ENCODE results near the gene CAPN14.

CAPN14 gene

DNA sequence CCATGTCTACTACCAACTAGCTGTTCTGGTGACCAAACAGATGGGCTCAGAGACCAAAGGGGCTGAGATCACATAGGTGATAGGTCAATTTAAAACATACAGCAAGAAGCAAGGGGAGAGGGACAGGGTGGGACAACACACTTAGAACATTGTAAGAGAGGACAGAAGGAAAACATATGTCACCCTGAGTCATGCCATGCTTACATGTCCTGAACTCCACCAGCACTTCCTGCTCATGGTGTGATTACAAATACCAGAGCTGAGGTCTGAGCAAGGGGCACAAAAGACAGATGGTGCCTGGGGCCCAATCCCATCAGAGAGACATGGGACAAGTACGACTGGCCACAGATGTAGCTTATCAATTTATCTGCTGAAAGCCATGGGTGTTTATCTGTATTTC is 50.4 kb downstream of the CAPN14 start:
- H3K23ac ChIP-seq (ENCODE audit: low read depth, low read length, poor library complexity) = no peak overlapping the region
- no peaks in the 10 kb centered on the region for H3K9me3 ChIP-seq (replicated peaks in 1 of 2; ENCODE audit: control insufficient read depth in 2 of 2, insufficient read depth in 1 of 2, low read depth in 1 of 2, low read length in 2 of 2)
- H3K9ac ChIP-seq (ENCODE audit: low read depth, low read length, poor library complexity) = no peak overlapping the region
- no peak overlapping the region for H2AFZ ChIP-seq (ENCODE audit: low read length)
- H2BK15ac ChIP-seq (ENCODE audit: low read length) = no peak overlapping the region
- WGBS, 2 donors (ENCODE audit: extremely low coverage in 2 of 2, insufficient read length in 2 of 2, insufficient replicate concordance in 1 of 2) = no CpG with 5 or more reads among the region's 1 CpG
- no peak overlapping the region for H2BK120ac ChIP-seq (ENCODE audit: low read depth, low read length)
- no peak overlapping the region for H2AK5ac ChIP-seq (ENCODE audit: low read depth, low read length)
- H4K91ac ChIP-seq (ENCODE audit: low read depth, low read length, poor library complexity) = no peak overlapping the region
- no peak overlapping the region for H4K8ac ChIP-seq (ENCODE audit: low read depth, low read length)
- H3K4ac ChIP-seq (ENCODE audit: low read length) = no peak overlapping the region
- no peaks in the 10 kb centered on the region for H3K27me3 ChIP-seq (ENCODE audit: control insufficient read depth in 3 of 3, insufficient read depth in 3 of 3, low read depth in 1 of 3, low read length in 3 of 3)
- no peaks in the 10 kb centered on the region for H3K36me3 ChIP-seq (replicated peaks in 1 of 2; ENCODE audit: control insufficient read depth in 2 of 2, insufficient read depth in 2 of 2, low read length in 2 of 2)
- H3K4me2 ChIP-seq (ENCODE audit: insufficient read depth, low read length, poor library complexity, severe bottlenecking) = no peak overlapping the region
- H3K18ac ChIP-seq (ENCODE audit: low read length) = no peak overlapping the region
- no peaks in the 10 kb centered on the region for H3K79me1 ChIP-seq (ENCODE audit: low read depth, low read length)
- no peak overlapping the region for H2BK12ac ChIP-seq (ENCODE audit: low read length)
- no peak overlapping the region for H2BK5ac ChIP-seq (ENCODE audit: low read length)
- no peak overlapping the region for H3K14ac ChIP-seq (ENCODE audit: low read length)
- H3K4me3 ChIP-seq (ENCODE audit: low read length in 2 of 2) = no peak overlapping the region
- H3K4me1 ChIP-seq (ENCODE audit: control insufficient read depth in 2 of 2, insufficient read depth in 1 of 2, low read depth in 1 of 2, low read length in 2 of 2) = peaks cover 0 to 8% of the 10 kb centered on the region in 2 donors
- no peak for DNase-seq (ENCODE audit: low spot score)
- H3K27ac ChIP-seq (replicated peaks; ENCODE audit: low read length) = no peak overlapping the region

DNA sequence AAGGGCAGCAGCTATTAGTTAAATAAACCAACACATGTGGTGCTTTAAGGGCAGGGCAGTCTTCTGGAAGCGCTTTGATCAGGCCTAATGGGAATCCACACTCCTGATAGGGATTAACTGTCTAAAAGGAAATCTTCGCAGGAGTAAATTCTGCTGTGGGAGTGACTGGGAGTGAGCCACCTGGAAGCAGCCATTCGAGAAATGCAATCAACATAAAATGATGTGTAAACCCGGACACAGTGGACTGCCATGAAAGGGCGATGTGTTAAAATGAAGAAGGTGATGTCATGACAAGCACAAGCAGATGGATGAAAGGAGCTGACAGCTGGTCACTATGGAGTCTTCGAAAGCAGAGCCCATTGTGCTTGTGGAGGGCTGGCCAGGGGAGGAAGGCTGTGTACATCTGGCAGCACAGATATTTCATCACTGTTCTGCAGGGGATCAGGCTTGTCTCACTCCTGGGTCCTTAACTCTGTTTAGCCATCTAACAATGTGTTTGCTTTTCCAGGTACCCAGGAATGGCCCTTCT is 54.2 kb downstream of the CAPN14 start:
- Histone ChIP-seq H2BK15ac (ENCODE audit: low read length) (no peak overlapping the region), H2BK12ac (ENCODE audit: low read length) (no peak overlapping the region), H3K14ac (ENCODE audit: low read length) (no peak overlapping the region), H3K4ac (ENCODE audit: low read length) (no peak overlapping the region), H3K4me2 (ENCODE audit: insufficient read depth, low read length, poor library complexity, severe bottlenecking) (no peak overlapping the region), H3K9me3 (replicated peaks in 1 of 2; ENCODE audit: control insufficient read depth in 2 of 2, insufficient read depth in 1 of 2, low read depth in 1 of 2, low read length in 2 of 2) (peaks cover 0 to 2% of the 10 kb centered on the region in 2 donors), H3K36me3 (replicated peaks in 1 of 2; ENCODE audit: control insufficient read depth in 2 of 2, insufficient read depth in 2 of 2, low read length in 2 of 2) (no peaks in the 10 kb centered on the region), H3K18ac (ENCODE audit: low read length) (no peak overlapping the region), H3K4me1 (ENCODE audit: control insufficient read depth in 2 of 2, insufficient read depth in 1 of 2, low read depth in 1 of 2, low read length in 2 of 2) (peaks cover 0 to 7% of the 10 kb centered on the region in 2 donors), H2BK5ac (ENCODE audit: low read length) (no peak overlapping the region), H3K4me3 (ENCODE audit: low read length in 2 of 2) (no peak overlapping the region), H3K79me1 (ENCODE audit: low read depth, low read length) (no peaks in the 10 kb centered on the region), H4K91ac (ENCODE audit: low read depth, low read length, poor library complexity) (no peak overlapping the region), H2AK5ac (ENCODE audit: low read depth, low read length) (no peak overlapping the region), H2BK120ac (ENCODE audit: low read depth, low read length) (no peak overlapping the region), H2AFZ (ENCODE audit: low read length) (no peak overlapping the region), H4K8ac (ENCODE audit: low read depth, low read length) (no peak overlapping the region), H3K9ac (ENCODE audit: low read depth, low read length, poor library complexity) (no peak overlapping the region), H3K27ac (replicated peaks; ENCODE audit: low read length) (no peak overlapping the region), H3K23ac (ENCODE audit: low read depth, low read length, poor library complexity) (no peak overlapping the region), H3K27me3 (ENCODE audit: control insufficient read depth in 3 of 3, insufficient read depth in 3 of 3, low read depth in 1 of 3, low read length in 3 of 3) (no peaks in the 10 kb centered on the region)
- DNase-seq (ENCODE audit: low spot score) = no peak
- WGBS, 2 donors (ENCODE audit: extremely low coverage in 2 of 2, insufficient read length in 2 of 2, insufficient replicate concordance in 1 of 2) = no CpG with 5 or more reads among the region's 6 CpGs

DNA sequence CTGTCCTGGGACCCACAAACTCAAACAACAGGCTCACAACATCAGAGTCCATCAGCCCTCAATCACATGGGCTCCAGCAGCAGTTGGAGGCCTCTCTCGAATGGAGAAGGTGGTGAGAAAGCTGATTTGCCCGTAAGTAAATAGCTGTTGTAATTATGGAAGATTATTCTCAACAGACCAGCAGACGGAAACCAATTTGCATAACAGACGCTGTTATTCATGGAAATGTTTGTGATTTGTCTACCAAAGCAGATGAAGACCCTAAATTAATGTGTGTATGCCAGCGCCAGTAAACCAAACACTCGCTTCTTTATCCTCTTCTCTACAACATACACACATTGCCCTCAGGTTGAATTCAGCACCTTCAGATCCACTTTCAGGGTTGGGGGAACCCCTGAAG is 55.7 kb downstream of the CAPN14 start:
- Histone ChIP-seq H3K4me3 (ENCODE audit: low read length in 2 of 2) (no peak overlapping the region), H4K8ac (ENCODE audit: low read depth, low read length) (no peak overlapping the region), H3K14ac (ENCODE audit: low read length) (no peak overlapping the region), H3K79me1 (ENCODE audit: low read depth, low read length) (no peaks in the 10 kb centered on the region), H3K18ac (ENCODE audit: low read length) (no peak overlapping the region), H2BK12ac (ENCODE audit: low read length) (no peak overlapping the region), H3K36me3 (replicated peaks in 1 of 2; ENCODE audit: control insufficient read depth in 2 of 2, insufficient read depth in 2 of 2, low read length in 2 of 2) (no peaks in the 10 kb centered on the region), H3K9me3 (replicated peaks in 1 of 2; ENCODE audit: control insufficient read depth in 2 of 2, insufficient read depth in 1 of 2, low read depth in 1 of 2, low read length in 2 of 2) (peaks cover 0 to 2% of the 10 kb centered on the region in 2 donors), H2AK5ac (ENCODE audit: low read depth, low read length) (no peak overlapping the region), H3K23ac (ENCODE audit: low read depth, low read length, poor library complexity) (no peak overlapping the region), H4K91ac (ENCODE audit: low read depth, low read length, poor library complexity) (no peak overlapping the region), H3K4ac (ENCODE audit: low read length) (no peak overlapping the region), H2BK120ac (ENCODE audit: low read depth, low read length) (no peak overlapping the region), H2BK15ac (ENCODE audit: low read length) (no peak overlapping the region), H3K4me1 (ENCODE audit: control insufficient read depth in 2 of 2, insufficient read depth in 1 of 2, low read depth in 1 of 2, low read length in 2 of 2) (peaks cover 0 to 5% of the 10 kb centered on the region in 2 donors), H3K9ac (ENCODE audit: low read depth, low read length, poor library complexity) (no peak overlapping the region), H2BK5ac (ENCODE audit: low read length) (no peak overlapping the region), H2AFZ (ENCODE audit: low read length) (no peak overlapping the region), H3K27ac (replicated peaks; ENCODE audit: low read length) (no peak overlapping the region), H3K4me2 (ENCODE audit: insufficient read depth, low read length, poor library complexity, severe bottlenecking) (no peak overlapping the region), H3K27me3 (ENCODE audit: control insufficient read depth in 3 of 3, insufficient read depth in 3 of 3, low read depth in 1 of 3, low read length in 3 of 3) (peaks cover 0 to under 1% (median 0%) of the 10 kb centered on the region in 3 experiments)
- WGBS, 2 donors (ENCODE audit: extremely low coverage in 2 of 2, insufficient read length in 2 of 2, insufficient replicate concordance in 1 of 2) = no CpG with 5 or more reads among the region's 6 CpGs
- DNase-seq (ENCODE audit: low spot score) = no peak

DNA sequence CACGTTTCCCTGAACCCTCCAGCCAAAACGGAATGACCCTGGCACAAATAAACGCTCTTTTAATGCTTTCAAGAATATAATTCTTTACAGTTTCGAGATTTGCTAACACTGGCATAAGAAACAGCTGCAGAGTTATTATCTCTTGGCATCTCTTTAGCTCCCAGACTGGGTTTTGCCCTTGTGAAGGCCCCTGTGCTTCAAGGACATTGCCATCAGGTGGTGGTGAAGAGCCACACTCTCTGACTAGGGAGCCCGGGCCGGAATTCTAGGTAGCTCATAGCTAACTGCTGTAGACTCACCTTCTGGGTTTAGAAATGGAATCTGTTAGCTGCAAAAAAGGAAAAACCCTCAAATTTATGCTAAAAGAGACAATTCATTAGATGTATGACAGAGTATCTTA is 65.8 kb downstream of the CAPN14 start:
- Histone ChIP-seq H2BK15ac (ENCODE audit: low read length) (no peak overlapping the region), H3K9me3 (replicated peaks in 1 of 2; ENCODE audit: control insufficient read depth in 2 of 2, insufficient read depth in 1 of 2, low read depth in 1 of 2, low read length in 2 of 2) (no peaks in the 10 kb centered on the region), H3K23ac (ENCODE audit: low read depth, low read length, poor library complexity) (no peak overlapping the region), H2AK5ac (ENCODE audit: low read depth, low read length) (no peak overlapping the region), H2BK5ac (ENCODE audit: low read length) (no peak overlapping the region), H3K79me1 (ENCODE audit: low read depth, low read length) (no peaks in the 10 kb centered on the region), H2AFZ (ENCODE audit: low read length) (no peak overlapping the region), H3K14ac (ENCODE audit: low read length) (no peak overlapping the region), H3K4me3 (ENCODE audit: low read length in 2 of 2) (no peak overlapping the region), H3K18ac (ENCODE audit: low read length) (no peak overlapping the region), H3K4me2 (ENCODE audit: insufficient read depth, low read length, poor library complexity, severe bottlenecking) (no peak overlapping the region), H2BK120ac (ENCODE audit: low read depth, low read length) (no peak overlapping the region), H3K9ac (ENCODE audit: low read depth, low read length, poor library complexity) (no peak overlapping the region), H4K91ac (ENCODE audit: low read depth, low read length, poor library complexity) (no peak overlapping the region), H4K8ac (ENCODE audit: low read depth, low read length) (no peak overlapping the region), H2BK12ac (ENCODE audit: low read length) (no peak overlapping the region), H3K27me3 (ENCODE audit: control insufficient read depth in 3 of 3, insufficient read depth in 3 of 3, low read depth in 1 of 3, low read length in 3 of 3) (peaks cover 0 to 8% (median 0%) of the 10 kb centered on the region in 3 experiments), H3K4ac (ENCODE audit: low read length) (no peak overlapping the region), H3K4me1 (ENCODE audit: control insufficient read depth in 2 of 2, insufficient read depth in 1 of 2, low read depth in 1 of 2, low read length in 2 of 2) (no peaks in the 10 kb centered on the region), H3K27ac (replicated peaks; ENCODE audit: low read length) (no peak overlapping the region), H3K36me3 (replicated peaks in 1 of 2; ENCODE audit: control insufficient read depth in 2 of 2, insufficient read depth in 2 of 2, low read length in 2 of 2) (no peaks in the 10 kb centered on the region)
- no CpG with 5 or more reads among the region's 6 CpGs for WGBS, 2 donors (ENCODE audit: extremely low coverage in 2 of 2, insufficient read length in 2 of 2, insufficient replicate concordance in 1 of 2)
- no peak for DNase-seq (ENCODE audit: low spot score)
